HG02852 (cell line): ENCODE results near the gene GTSE1.

Experiments
- ATAC-seq: cut with Tn5 transposase; IDR thresholded peaks from one replicate; pipeline ENCODE4 v1.9.1; 2021; ENCODE audit warnings: mild to moderate bottlenecking, moderate library complexity; ENCODE audit not compliant: unreplicated experiment

Gene GTSE1

DNA sequence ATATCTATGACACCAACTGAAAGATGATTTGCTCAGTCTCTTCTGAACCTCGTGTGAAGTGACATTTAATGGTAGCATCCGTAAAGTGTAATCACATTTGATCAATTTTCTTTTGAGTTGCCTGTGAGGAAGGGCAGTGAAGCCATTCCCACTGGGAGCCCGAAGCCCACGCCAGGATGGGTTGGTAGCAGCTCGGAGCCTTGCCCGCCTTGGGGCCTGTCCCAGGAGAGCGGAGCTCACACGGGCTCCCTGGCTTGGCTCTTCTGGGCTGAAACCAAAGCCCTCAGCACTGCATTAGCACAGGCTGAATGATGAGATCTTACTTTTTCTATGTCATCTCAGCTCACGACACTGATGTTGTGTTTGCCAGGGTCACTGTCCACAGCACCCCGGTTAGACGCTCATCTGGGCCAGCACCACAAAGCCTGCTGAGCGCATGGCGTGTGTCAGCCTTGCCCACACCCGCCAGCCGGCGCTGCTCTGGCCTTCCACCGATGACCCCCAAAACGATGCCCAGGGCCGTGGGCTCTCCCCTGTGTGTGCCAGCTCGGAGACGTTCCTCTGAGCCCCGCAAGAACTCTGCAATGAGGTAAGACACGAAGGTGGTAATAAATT lies 29.5 kb downstream of the GTSE1 start:
- ATAC-seq, result no peak

DNA sequence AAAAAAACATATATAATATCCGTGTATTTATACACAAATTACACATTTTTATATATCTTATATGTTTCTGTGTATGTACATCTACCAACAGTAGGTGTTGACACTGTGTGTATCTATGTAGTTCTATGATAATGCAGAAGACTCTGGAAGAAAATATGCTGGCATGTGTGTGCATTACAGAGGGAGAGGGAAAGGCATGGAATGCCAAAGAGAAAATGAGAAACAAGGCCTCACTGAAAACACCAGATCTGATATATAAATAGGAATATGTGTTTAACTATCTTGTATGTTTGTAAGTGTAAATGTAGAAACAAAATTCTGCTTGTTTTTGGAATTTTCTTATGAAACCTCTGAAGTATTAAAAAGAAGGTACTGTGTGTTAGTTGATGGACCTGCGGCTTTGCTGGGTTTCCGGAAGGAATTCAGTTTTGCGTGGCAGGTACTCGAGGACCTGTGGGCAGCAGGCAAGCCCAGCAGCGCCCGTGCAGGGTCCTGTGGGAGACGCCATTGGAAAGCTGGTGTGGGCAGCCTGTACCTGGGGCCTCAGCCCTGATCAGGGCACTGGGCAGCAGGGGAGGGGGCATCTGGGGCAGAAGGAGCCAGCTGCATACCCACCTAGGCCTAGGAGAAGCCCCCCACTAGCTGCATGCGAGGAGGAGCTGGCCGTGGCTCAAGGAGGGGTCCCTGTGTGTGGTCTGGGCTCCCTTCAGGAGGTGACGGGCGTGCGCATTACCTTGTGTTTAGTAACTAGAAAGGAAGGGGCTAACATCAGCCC lies 31.2 kb downstream of the GTSE1 start:
- no peak for ATAC-seq

DNA sequence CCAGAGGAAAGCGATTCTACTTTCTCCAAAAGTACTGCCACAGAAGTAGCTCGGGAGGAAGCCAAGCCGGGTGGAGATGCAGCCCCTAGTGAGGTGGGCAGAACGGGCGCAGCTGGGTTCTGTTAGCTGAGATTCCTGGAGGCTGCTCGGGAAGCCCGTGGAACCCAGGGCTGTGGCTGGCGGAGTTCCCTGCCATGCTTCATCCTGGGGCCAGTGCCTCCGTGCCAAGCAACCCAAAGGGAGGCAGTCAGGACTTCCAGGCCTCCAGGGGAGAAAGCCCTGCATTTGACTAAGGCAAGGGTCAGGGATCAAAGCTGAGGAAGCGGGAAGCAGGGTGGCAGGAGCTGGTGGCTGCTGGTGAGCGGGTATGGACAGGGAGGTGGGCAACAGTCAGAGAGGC lies 32.1 kb downstream of the GTSE1 start:
- no peak for ATAC-seq

DNA sequence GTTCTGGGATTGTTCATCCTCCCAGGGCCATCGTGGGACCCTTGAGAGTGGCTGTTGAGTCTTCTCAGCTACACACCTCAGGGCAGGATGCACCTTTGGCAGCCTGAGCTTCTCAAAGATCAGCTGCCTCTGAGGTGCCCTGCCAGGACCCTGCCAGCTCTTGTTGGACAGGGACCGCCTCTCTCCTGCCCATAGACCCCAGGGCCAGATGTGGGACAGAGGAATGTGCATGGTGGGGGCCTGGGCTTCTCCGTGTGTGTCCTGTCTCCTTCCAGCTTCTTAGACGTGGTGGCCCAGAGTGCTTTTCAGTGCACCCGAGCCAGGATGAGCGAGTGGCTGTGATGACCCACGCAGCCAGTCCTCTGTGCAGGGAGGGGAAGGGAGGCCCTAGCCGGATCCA lies 32.9 kb downstream of the GTSE1 start:
- ATAC-seq, result no peak

DNA sequence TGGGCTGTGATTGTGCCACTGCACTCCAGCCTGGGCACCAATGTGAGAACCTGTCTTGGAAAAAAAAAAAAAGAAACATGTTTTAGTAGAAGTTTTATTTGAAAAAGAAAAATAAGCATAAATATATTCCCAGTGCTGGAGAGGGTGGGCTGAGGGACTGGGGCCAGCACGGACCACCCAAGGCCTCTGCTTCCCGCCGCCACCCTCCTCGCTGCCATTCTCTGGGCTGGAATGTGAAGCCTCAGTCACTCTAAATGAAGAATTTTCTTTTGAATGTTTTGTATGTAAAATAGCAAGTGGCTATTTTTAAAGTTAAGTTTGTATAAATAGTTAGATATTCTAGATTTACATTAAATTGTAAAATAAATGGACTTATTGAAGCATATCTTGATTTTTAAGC lies 33.8 kb downstream of the GTSE1 start:
- ATAC-seq, result no peak

DNA sequence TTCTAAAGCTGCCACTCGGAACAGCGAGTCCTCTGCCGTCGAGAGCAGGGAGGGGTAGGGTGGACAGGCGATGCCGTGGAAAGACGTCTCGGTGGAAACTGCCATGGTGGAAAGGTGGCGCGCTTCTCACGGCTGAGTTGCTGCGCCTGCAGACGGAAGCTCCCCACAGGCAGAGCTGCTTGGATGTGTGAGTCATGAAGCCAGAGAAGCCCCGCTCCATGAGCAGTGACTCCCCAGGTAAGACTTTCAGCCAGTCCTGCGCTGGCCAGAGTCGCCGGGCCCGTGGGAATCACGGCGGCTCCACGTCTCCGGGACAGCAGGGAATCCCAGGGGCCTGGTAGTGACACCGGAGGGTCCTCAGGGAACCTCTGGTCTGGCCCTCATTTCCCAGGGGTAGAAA lies 34.8 kb downstream of the GTSE1 start:
- no peak for ATAC-seq

DNA sequence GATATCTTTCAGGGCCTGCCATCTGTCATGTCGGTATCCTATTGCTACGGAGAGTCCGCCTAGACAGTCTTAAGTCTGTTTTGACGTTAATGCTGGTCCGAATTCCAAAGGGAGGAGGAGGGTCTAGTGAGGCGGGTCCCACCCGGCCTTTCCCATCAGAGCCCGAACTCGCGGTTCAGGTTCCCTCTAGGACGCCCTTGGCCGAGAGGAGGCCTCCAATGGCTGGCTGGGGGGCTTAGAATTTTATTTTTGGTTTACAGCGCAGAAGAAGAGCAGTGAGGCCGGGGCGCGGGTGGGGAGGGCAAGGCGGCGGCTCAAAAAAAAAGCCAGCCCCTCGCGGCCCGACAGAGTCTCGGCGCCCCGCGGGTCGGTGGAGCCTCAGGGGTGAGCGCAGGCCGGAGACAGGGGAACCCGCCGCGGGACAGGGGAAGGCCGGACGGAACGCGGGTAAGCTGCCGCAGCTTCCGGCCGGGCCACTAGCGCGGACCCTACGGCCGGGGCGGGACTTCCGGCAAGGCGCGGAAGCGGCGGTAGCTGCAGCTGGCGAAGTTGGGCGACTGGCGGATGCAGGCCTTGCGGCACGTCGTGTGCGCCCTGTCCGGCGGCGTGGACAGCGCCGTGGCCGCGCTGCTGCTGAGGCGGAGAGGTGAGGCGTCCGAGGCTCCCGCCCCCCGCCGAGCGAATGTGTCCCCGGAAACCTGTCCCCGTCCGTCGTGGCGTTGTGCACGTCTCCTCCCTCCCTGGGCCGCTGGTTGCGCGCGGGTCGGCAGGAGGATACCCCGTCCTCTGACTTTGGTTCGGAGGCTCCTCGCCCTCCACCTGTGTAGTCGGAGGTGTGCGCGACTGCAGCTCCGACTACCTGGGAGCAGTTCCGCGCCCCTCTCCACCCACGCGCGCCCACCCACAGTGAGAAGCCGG lies 38.8 kb downstream of the GTSE1 start, which contains the start of gene TRMU:
TRMU (plus strand) TSS at position 514 of the 918 bp plus-strand sequence; CDS start at position 565, 51 bp downstream.
- peak; percentile 90 for ATAC-seq

DNA sequence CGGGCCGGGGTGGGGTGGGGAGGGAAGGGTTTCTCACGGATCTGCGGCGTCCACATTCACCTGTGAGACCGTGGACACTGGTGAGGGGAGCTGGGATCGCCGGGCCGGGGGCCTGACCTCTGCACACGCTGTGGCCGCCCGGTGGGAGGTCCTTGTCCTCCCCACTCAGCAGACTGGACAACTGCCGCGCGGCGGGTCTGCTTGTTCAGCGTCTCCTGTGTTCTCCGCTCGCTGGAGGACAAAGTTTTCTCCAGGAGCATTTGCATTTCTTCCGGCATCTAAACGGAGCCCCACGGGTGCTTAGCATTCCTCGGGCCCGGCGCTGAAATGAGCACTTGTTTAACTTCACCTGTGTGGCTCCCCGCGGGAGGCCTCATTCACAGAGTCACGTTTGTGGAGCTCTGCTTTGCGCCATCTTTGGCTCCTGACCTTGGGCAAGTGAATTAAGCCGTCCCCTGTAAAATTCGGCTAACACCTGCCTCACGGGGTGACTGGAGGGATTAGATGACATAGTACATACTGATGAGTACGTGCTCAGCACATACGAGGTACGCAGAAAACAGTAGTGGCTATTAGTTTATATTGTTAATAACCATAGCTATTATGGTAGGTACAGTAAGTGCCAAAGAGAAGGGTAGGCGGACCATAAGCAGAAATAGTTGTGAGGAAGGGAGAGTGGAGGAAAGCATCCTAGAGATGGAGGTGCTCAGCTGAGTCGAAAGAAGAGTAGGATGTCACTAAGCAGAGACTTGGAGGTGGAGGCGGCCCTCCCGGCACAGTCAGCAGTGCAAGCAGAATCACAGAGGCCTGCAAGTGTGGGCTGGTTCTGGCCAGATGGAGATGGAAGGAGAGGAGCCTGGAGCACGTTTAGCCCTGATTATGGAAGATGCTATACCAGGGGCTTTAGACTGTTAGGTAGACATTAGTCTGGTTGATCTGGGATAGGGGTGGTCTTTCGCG lies 39.7 kb downstream of the GTSE1 start:
- ATAC-seq, result peak; percentile 13

DNA sequence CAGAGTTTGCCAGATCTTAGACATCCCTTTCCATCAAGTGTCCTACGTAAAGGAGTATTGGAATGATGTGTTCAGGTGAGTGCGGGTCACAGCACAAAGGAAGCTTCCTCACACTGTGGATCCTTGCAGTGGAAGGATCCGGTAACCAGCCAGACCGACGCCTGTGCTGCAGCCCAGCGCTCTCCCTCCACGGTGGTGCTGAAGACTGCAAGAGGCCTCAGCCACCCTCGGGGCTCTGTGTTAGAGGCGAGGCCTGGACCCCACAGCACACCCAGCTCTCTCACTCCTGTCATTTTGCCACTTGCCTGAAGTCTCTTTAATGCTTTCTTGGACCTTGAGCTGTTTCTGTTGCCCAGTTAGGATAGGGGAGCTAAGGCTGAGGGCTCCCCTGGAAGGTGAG lies 41.2 kb downstream of the GTSE1 start:
- ATAC-seq, result no peak

DNA sequence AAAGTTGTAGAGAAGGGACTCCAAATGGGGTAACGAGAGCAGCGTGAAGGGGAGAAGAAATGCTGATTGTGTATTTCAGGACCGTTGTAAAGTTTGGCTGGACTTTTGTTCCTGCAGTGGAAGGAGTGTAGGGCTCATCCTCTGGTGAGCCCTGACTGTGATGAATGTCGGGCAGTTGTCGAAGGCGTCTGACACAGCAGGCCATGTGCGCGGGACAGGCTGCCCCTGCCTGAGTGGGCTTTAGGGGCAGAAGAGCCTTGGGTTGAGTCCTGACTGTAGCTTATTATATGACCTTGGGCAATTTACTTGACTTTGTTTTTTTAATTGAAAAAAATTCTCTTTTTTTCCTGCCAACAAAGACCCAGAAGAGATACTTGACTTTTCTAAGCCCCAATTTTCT lies 42.0 kb downstream of the GTSE1 start:
- ATAC-seq, result no peak

DNA sequence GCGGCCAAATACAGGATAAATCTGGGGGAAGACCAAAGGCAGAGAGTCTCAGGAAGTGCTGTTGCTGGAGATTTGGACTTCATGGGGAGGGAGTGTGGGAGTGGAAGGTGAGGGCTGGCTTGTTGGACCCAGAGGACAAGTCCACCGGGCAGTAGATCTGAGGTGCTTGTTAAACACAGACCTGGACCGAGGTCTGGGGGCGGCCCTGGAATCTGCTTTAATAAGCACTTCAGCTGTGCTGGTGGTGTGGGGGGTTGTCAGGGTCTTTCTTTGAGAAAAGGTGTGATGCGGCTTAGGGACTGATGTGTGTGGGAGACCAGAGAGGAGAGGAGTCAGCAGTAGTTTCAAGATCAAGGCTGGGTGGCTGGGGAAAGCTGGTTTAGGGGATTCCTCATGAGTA lies 43.3 kb downstream of the GTSE1 start:
- ATAC-seq, result no peak

DNA sequence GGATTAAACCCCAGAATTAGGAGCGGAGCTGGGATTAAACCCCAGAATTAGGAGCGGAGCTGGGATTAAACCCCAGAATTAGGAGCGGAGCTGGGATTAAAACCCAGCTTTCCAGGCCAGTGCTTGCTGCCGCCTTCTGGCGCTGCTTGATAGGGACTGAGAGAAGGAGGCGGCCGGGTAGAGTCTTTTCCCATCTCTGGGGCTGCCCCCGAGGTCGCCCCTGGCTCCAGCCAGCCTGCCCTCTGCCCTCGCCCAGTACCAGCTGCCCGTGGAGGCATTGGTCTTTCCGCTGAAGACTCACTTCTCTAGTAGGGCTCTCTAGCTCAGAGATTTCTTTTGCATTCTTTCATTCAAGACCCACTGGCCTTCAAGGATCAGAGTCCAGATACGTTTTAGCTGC lies 44.0 kb downstream of the GTSE1 start:
- ATAC-seq, result no peak

DNA sequence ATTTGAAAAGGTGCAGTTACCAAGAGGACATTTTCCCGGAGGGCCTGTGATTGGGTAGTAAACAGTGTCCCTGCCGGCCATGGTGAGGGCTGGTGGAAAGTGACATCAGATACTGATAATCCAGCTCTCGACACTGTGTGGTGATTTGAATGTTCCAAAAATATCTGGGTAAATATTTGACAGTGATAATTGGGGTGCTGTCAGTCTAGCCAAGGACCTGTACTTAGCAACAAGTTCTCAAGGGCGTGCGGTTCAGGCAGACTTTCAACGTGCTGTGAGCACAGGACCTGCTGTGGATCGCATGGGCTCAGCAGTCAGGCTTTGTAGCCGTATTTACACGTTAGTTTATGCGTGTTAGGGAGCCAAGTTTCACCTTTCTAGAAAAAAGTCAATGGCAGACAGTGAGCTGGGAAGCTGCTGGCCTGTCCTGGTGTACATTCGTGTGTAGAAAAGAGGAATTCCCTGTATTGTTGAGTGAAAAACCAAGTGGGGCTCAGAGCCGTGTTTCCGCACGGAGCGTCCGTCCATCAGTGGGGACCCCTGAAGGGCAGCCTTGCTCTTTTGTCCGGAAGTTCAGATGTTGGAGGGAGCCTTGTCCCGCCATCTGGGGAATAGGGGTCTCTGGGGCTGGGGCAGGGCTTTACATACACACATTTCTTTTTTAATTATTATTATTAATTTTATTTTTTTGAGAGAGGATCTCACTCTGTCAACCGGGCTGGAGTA lies 50.2 kb downstream of the GTSE1 start:
- ATAC-seq, result no peak

DNA sequence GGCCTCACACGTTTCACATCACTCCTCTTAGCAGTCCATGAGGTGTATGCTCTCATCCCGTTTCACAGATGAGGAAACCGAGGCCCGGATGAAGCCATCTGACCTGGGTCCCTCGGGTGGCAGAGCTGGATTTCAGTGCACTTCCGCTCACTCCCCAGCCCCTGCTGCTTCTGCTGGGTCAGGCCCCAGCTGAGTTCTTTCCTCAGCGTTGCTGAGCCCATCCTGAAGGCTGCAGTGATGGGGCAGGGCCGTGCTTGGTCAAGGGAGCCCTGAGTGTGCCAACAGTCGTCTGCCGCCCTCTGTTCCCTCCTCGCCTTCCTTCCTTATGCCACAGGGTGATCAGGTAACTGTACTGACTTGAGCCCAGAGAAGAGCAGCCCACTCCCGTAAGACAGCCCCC lies 51.0 kb downstream of the GTSE1 start:
- no peak for ATAC-seq

DNA sequence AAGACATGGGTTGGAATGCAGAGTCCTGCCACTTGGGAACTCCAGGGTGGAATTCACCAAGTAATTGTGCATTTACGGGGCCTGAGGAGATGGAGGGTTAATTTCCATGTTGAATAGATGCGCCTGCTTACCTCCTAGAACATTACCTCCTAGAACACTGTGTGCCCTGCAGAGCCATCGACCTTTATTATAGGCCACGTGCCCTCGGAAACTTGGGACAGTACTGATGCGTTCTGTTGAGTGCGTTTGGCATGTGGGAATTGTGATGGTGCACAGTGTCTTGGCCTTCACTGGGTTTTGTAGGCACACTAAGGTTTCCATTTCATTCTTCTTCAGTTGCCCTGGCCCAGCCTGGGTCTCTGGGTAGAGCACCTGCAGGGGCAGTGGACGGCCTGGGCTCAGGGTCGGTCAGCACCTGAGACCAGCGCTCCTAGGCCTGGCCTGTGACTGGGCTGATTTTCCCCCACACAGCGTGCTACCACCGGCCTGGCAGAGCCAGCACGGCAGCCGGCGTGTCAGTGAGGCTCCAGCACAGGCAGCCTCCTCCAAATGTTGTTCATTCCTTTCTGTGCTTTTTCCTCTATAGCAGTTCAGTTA lies 51.5 kb downstream of the GTSE1 start:
- ATAC-seq, result no peak

DNA sequence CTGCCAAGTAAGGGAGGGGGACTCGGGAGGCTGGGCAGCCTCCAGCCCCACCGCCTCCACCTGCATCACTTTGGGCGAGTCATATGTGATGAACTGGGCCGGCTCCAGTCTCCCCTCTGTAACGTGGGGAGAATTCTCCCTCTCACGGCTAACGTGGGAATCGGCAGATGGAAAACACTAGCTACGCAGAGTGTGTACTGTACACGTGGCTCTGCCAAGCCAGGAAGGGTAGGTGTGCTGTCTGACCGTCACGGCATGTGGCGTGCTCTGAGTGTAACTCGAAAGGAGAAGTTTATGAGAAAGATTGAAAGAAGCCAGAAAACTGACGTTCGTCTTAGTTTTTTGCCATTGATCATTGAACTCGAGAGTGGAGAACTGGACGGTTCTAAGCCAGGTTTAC lies 52.6 kb downstream of the GTSE1 start:
- no peak for ATAC-seq

DNA sequence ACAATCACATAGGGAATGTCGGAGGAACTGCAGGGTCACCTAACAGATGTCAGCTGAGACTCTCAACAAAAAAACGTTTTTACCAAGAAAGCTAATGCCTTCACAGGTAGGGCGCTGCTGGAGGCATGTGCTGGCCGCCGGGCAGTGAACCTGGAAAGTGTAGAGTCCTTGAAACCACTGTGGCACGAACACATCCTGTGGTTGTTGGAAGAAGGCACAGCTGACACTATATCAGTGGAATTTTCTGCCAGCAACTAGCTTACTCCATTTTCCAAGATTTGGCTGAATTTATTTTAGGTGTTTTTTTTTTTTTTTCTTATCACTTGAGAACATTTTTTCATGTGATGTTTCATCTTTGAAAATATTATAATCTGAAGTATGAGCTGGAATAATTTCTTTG lies 53.0 kb downstream of the GTSE1 start:
- no peak for ATAC-seq

DNA sequence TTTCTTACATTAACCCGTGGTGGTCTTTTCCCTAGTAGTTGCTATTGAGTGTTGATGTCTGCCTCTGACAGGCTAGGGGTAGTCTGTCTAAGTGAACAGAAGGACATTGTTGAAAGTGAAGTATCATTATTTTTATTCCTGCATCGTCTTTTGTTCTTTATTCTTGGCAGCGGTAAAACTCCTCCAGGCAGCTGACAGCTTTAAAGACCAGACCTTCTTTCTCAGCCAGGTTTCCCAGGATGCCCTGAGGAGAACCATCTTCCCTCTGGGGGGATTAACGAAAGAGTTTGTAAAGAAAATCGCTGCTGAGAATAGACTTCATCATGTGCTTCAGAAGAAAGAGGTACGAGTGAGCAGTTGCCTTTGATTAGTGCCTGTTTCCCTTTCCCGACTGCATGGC lies 53.5 kb downstream of the GTSE1 start:
- ATAC-seq, result no peak

DNA sequence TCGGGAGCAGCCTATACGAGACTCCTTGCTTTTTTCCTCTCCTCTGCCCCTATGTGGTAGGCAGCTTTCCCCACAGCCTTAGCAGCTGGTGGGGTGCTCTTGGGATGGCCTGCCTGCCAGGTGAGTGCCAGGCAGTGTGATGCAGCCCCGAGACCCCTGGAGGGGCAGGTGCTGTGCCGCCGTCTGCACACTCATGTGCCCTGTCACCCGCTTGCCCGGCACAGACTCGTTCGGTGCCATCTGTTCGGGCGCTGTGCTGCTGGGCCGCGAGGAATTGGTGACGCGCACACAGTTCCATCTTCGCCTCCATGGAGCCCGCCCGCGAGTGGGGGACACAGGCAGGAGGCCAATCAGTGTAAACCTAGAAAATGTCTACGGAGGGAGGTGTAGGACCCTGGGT lies 54.0 kb downstream of the GTSE1 start:
- ATAC-seq, result no peak
